C4-2B (cell line): Measurements from ENCODE around the gene NFYC.
"Not testable (repeated sequence)": the region's sequence is repeated elsewhere in the genome, so short reads cannot be mapped to it uniquely, and the experiment has no call there.

ENCODE experiments used
- H3K27ac ChIP-seq: fragments of 450-650 bp; 2 replicates; pipeline ENCODE4 v1.5.1; 2017
- CTCF ChIP-seq: fragments of 450-650 bp; conservative IDR thresholded peaks from 2 replicates; pipeline ENCODE4 v1.5.1; 2017; ENCODE audit warnings: mild to moderate bottlenecking
- ZFX ChIP-seq: fragments of 450-650 bp; IDR thresholded peaks from 2 replicates; pipeline ENCODE4 v1.6.1; 2017

The NFYC gene

DNA sequence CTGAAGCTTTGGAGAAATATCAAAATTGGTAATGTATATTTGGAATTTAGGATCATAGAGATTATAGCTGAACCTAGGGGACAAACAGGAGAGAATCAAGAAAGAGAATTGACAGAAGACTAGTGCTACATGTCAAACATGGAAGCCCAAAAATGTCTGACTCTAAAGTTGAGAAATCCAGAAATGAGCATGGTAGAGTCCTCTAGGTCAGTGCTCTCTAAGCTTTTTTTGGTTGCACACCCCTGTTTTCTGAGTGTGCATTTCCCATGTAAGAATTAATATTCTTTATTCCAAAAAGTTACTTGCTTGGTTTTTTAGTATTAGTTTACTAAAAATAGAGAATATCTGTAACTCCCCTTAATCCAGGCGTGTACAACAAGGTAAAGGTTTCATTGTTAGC lies 25.6 kb downstream of the NFYC start:
- TF ChIP-seq CTCF (no peak), ZFX (no peak)
- no peak overlapping the region for H3K27ac ChIP-seq

DNA sequence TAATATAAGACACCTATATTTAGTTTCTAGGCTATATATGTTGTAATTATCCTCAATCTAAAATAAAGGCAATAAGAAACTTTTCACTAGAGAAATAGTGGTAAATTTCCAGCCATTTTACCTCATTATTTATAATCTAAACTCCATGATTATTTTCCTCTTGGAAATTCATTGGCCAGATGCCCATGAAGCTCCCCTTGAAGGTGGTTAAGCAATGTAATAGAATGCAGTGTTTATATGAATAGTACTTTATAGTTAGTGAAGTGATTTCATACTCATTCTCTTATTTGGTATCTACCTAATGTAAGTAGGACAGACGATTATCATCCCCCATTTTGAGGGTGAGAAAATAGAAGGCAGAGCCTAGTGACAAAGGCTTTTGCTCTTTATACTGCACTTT lies 26.5 kb downstream of the NFYC start:
- TF ChIP-seq ZFX (no peak), CTCF (no peak)
- H3K27ac ChIP-seq: no peak overlapping the region

- TF ChIP-seq ZFX: no peak
- TF ChIP-seq CTCF: no peak
- no peak overlapping the region for H3K27ac ChIP-seq
Observed at GRCh38 chr1:40720493-40720892, 29.0 kb downstream of the NFYC start.

DNA sequence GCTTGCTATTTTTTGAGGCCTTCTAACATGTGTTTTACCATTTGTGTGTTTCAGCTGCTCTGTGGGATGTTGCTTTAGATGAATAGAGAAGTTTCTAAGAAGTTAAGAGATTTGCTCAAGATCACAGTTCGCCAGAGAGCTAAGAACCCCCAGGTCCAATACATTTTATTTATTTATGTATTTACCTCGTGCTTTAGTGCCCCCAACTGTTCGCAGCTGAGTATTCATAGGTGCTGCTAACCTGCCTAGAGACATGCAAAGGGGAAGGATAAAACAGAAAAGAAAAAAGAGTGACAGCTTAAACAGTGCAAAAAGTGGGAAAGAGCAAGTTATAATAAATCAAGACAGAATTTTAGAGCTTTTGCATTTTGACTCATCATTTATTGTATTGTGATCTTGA lies 31.1 kb downstream of the NFYC start:
- TF ChIP-seq ZFX (no peak), CTCF (no peak; the same call in 1 of the 2 replicates)
- no peak overlapping the region for H3K27ac ChIP-seq

- H3K27ac ChIP-seq: no peak overlapping the region
- TF ChIP-seq ZFX: no peak
- TF ChIP-seq CTCF: no peak
Observed at GRCh38 chr1:40723196-40723955, 31.9 kb downstream of the NFYC start.

DNA sequence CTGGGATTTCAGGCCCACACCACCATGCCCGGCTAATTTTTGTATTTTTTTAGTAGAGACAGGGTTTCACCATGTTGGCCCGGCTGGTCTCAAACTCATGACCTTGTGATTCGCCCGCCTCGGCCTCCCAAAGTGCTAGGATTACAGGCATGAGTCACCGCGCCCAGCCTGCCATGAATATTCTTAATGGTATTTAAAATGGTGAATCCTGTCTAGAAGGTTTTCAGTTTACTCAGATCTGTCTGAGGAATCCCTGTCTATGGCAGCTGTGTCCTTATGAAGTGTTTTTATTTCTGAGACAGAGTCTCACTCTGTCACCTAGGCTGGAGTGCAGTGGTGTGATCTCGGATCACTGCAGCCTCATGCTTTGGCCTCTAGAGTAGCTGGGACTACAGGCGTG lies 36.2 kb downstream of the NFYC start:
- not testable (repeated sequence) for H3K27ac ChIP-seq

DNA sequence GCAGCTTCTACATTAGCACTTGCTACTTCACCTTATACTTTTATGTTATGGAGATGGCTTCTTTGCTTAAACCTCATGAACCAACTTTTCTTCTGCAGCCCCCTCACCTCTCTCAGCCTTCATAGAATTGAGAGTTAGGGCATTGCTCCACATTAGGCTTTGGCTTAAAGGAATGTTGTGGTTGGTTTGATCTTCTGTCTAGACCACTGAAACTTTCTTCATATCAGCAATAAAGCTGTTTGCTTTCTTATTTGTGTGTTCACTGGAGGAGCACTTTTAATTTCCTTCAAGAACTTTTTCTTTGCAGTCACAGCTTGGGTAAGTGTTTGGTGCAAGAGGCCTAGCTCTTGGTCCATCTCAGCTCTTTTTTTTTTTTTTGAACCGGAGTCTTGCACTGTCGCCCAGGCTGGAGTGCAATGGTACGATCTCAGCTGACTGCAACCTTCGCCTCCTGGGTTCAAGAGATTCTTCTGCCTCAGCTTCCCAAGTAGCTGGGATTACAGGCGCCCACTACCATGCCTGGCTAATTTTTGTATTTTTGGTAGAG lies 37.9 kb downstream of the NFYC start:
- not testable (repeated sequence) for H3K27ac ChIP-seq

GRCh38 chr1:40732756-40733301 lies 41.3 kb downstream of the NFYC start:
- no peak overlapping the region for H3K27ac ChIP-seq
- no peak for TF ChIP-seq CTCF
- no peak for TF ChIP-seq ZFX
